ENCODE results near the gene SLF1. TPM values are rescaled to one million over a fixed set of nuclear protein-coding genes. Genes with fewer than 3 reads are reported as not detected.

Gene SLF1
- total and polyA plus RNA-seq, 9 of the 15 experiments (the other 6 are each of a cell fraction or from before 2014, with no cell fraction given) = 9.8 to 31.1 (median 16.3) TPM

DNA sequence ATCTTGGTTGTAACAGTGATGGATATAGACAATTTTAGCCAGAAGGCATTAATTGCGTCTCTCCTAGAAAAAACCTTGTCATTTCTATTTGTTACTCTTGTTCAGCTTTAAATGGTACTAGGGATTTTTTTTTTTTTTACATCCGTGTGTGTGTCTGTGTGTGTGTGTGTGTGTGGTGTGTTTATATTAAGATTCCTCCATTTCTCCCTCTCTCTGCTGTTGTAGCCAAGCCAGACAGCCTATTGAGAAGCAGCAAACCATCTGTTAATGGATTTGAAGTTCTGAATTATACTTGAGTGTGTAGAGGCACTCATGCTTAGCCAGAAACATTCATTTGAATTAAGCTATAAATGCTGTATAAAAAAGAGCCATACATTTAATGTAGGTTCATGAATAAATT is 72.3 kb downstream of the SLF1 start:
- DNase-seq (ENCODE audit: extremely low read depth in 1 of 4, low spot score in 3 of 4) (no peak), ATAC-seq (no peak), FAIRE-seq (no peak)
- in situ Hi-C loops (cut with MboI) = no loop called here
- H3K4me2 ChIP-seq (ENCODE audit: insufficient read depth, low read length) = no peak overlapping the region
- POLR2A ChIA-PET = interaction anchor here (1.1 kb wide), 1 partner anchor 11 kb away, joined by 3 read pairs; no protein-coding TSS in a partner anchor
- no peaks in the 10 kb centered on the region for H3K27me3 ChIP-seq (ENCODE audit: control insufficient read depth in 2 of 2, insufficient read depth in 2 of 2, low read length in 2 of 2)
- CTCF ChIA-PET (ENCODE audit: low intra/inter-chr PET ratio) = interaction anchor here (0.5 to 0.7 kb wide), 2 partner anchors 25 to 163 kb away, joined by 3 to 4 read pairs; no protein-coding TSS in a partner anchor
- H3K36me3 ChIP-seq (ENCODE audit: control insufficient read depth, insufficient read depth, low read length) = peaks cover 50% of the 10 kb centered on the region; the same call in 2 of the 3 replicates
- intact Hi-C loops (cut with micrococcal nuclease) = no loop called here
- BruUV-seq (replicated peaks) = no TSS peak
- WGBS (ENCODE audit: insufficient coverage, low coverage, missing lambda C conversion rate) = 85% methylated on average over 2 of the region's 2 CpGs
- H3K4me1 ChIP-seq (replicated peaks in 1 of 2; ENCODE audit: control insufficient read depth in 2 of 2, insufficient read depth in 2 of 2, low read length in 2 of 2) = no peaks in the 10 kb centered on the region
- no peaks in the 10 kb centered on the region for H3K9me1 ChIP-seq (ENCODE audit: control insufficient read depth, insufficient read depth, low read length)
- no peak overlapping the region for H3K27ac ChIP-seq (ENCODE audit: extremely low read depth, low read depth, low read length)
- TF ChIP-seq BMI1 (IDR thresholded peaks at IDR 0.05; ENCODE audit: low read length) (no peak), HDAC1 (IDR thresholded peaks at IDR 0.05) (no peak), BRCA1 (IDR thresholded peaks at IDR 0.05) (no peak), BRCA1 (CRISPR knock-in tag; IDR thresholded peaks at IDR 0.05) (no peak)
- H3K4me3 ChIP-seq = no peak overlapping the region
- H2AFZ ChIP-seq (ENCODE audit: low read depth, low read length) = no peak overlapping the region
- H3K9ac ChIP-seq (ENCODE audit: insufficient read depth in 1 of 2, low read depth in 2 of 2, low read length in 2 of 2) = no peak overlapping the region
- no peaks in the 10 kb centered on the region for H3K9me3 ChIP-seq (replicated peaks; ENCODE audit: control insufficient read depth, insufficient read depth, low read depth, low read length)
- H3K79me2 ChIP-seq (ENCODE audit: control insufficient read depth, insufficient read depth, low read length) = no peaks in the 10 kb centered on the region
- H4K20me1 ChIP-seq (replicated peaks; ENCODE audit: control insufficient read depth, insufficient read depth, low read length) = no peaks in the 10 kb centered on the region

DNA sequence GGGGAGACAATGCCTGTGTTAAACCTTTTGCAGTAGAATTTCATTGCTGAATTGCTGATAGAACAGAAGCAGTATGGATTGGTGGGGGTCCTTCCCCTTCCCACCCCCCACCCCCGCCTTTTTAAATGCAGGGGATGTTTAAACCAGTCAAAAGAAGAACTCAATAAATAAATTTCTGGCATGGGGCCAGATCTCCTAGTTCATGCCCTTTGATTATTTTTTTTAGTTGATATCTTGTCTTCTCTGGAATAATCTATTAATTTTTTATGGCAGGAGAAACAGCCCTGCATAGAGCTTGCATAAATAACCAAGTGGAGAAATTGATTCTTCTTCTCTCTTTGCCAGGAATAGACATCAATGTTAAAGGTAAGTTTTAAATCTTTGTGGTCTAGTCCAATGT is 72.8 kb downstream of the SLF1 start:
- in situ Hi-C loops (cut with MboI) = no loop called here
- no peak for ATAC-seq
- H2AFZ ChIP-seq (ENCODE audit: low read depth, low read length) = no peak overlapping the region
- CTCF ChIA-PET (ENCODE audit: low intra/inter-chr PET ratio) = interaction anchor here (0.5 to 1.9 kb wide), 2 partner anchors 25 to 167 kb away, joined by 3 to 8 read pairs; no protein-coding TSS in a partner anchor
- H3K27me3 ChIP-seq (ENCODE audit: control insufficient read depth in 2 of 2, insufficient read depth in 2 of 2, low read length in 2 of 2) = no peaks in the 10 kb centered on the region
- H4K20me1 ChIP-seq (replicated peaks; ENCODE audit: control insufficient read depth, insufficient read depth, low read length) = no peaks in the 10 kb centered on the region
- no peaks in the 10 kb centered on the region for H3K9me1 ChIP-seq (ENCODE audit: control insufficient read depth, insufficient read depth, low read length)
- no peak overlapping the region for H3K9ac ChIP-seq (ENCODE audit: insufficient read depth in 1 of 2, low read depth in 2 of 2, low read length in 2 of 2)
- H3K36me3 ChIP-seq (ENCODE audit: control insufficient read depth, insufficient read depth, low read length) = peaks cover 47% of the 10 kb centered on the region; the same call in 2 of the 3 replicates
- no peak for FAIRE-seq
- no peak overlapping the region for H3K27ac ChIP-seq (ENCODE audit: extremely low read depth, low read depth, low read length)
- no peaks in the 10 kb centered on the region for H3K4me1 ChIP-seq (replicated peaks in 1 of 2; ENCODE audit: control insufficient read depth in 2 of 2, insufficient read depth in 2 of 2, low read length in 2 of 2)
- no TSS peak for BruUV-seq (replicated peaks)
- POLR2A ChIA-PET = interaction anchor here (1.1 kb wide), 1 partner anchor 10 kb away, joined by 3 read pairs; no protein-coding TSS in a partner anchor
- no peak overlapping the region for H3K4me3 ChIP-seq
- no peak for DNase-seq (ENCODE audit: extremely low read depth in 1 of 4, low spot score in 3 of 4)
- no CpG with 5 or more reads among the region's 1 CpG for WGBS (ENCODE audit: insufficient coverage, low coverage, missing lambda C conversion rate)
- H3K79me2 ChIP-seq (ENCODE audit: control insufficient read depth, insufficient read depth, low read length) = no peaks in the 10 kb centered on the region
- intact Hi-C loops (cut with micrococcal nuclease) = no loop called here
- H3K4me2 ChIP-seq (ENCODE audit: insufficient read depth, low read length) = no peak overlapping the region
- H3K9me3 ChIP-seq (replicated peaks; ENCODE audit: control insufficient read depth, insufficient read depth, low read depth, low read length) = no peaks in the 10 kb centered on the region
- TF ChIP-seq, protein P1, sequence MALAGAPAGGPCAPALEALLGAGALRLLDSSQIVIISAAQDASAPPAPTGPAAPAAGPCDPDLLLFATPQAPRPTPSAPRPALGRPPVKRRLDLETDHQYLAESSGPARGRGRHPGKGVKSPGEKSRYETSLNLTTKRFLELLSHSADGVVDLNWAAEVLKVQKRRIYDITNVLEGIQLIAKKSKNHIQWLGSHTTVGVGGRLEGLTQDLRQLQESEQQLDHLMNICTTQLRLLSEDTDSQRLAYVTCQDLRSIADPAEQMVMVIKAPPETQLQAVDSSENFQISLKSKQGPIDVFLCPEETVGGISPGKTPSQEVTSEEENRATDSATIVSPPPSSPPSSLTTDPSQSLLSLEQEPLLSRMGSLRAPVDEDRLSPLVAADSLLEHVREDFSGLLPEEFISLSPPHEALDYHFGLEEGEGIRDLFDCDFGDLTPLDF (CRISPR knock-in tag; IDR thresholded peaks at IDR 0.05) = no peak
- TF ChIP-seq CXXC5 (CRISPR knock-in tag; IDR thresholded peaks at IDR 0.05) = no peak
- no peak for TF ChIP-seq YY1 (IDR thresholded peaks at IDR 0.05; ENCODE audit: borderline replicate concordance in 1 of 3, control insufficient read depth in 1 of 3, extremely low read depth in 1 of 3, insufficient read depth in 3 of 3, insufficient read length in 1 of 3, insufficient replicate concordance in 2 of 3, low read depth in 1 of 3, low read length in 2 of 3)
- TF ChIP-seq NFIX (CRISPR knock-in tag; IDR thresholded peaks at IDR 0.05; ENCODE audit: low read depth) = peak; percentile 55
- TF ChIP-seq, protein P2, sequence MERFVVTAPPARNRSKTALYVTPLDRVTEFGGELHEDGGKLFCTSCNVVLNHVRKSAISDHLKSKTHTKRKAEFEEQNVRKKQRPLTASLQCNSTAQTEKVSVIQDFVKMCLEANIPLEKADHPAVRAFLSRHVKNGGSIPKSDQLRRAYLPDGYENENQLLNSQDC (CRISPR knock-in tag; IDR thresholded peaks at IDR 0.05) = no peak
- TF ChIP-seq TEAD4 (IDR thresholded peaks at IDR 0.05; ENCODE audit: low read length) = no peak
- TF ChIP-seq TEAD4 (CRISPR knock-in tag; IDR thresholded peaks at IDR 0.05; ENCODE audit: borderline replicate concordance) = no peak
- TF ChIP-seq, protein P3, sequence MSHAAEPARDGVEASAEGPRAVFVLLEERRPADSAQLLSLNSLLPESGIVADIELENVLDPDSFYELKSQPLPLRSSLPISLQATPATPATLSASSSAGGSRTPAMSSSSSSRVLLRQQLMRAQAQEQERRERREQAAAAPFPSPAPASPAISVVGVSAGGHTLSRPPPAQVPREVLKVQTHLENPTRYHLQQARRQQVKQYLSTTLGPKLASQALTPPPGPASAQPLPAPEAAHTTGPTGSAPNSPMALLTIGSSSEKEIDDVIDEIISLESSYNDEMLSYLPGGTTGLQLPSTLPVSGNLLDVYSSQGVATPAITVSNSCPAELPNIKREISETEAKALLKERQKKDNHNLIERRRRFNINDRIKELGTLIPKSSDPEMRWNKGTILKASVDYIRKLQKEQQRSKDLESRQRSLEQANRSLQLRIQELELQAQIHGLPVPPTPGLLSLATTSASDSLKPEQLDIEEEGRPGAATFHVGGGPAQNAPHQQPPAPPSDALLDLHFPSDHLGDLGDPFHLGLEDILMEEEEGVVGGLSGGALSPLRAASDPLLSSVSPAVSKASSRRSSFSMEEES (CRISPR knock-in tag; IDR thresholded peaks at IDR 0.05) = no peak
- TF ChIP-seq NR3C1 (CRISPR knock-in tag; IDR thresholded peaks at IDR 0.05) = no peak
- no peak for TF ChIP-seq HOXB6 (CRISPR knock-in tag; IDR thresholded peaks at IDR 0.05; ENCODE audit: borderline replicate concordance)

All from K562 (cell line).